GM19468 (cell line): ENCODE results near the gene ZNF669.

Experiments used
- ATAC-seq: cut with Tn5 transposase; IDR thresholded peaks from one replicate; pipeline ENCODE4 v1.9.1; 2021; ENCODE audit warnings: mild to moderate bottlenecking, moderate library complexity, moderate number of reproducible peaks; ENCODE audit not compliant: unreplicated experiment; ENCODE audit errors: extremely low read depth

Gene ZNF669

DNA sequence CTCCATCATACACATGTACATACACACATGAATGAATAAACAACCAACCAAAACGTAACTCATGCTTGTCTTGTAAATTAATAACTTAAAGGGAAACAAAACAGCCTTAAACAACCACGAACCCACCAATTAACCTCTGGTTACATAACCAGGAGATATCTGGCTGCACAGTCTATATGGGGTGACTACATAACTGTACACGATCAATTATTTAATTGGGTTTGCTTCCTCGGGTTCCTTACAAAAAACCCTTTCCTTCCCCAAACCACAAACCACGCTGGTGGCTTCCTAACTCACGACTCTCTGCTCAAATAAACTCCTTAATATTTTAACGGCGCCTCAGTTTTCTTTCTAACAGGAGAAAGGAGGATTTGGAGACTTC, 26.3 kb downstream of the ZNF669 start:
- ATAC-seq, result no peak

DNA sequence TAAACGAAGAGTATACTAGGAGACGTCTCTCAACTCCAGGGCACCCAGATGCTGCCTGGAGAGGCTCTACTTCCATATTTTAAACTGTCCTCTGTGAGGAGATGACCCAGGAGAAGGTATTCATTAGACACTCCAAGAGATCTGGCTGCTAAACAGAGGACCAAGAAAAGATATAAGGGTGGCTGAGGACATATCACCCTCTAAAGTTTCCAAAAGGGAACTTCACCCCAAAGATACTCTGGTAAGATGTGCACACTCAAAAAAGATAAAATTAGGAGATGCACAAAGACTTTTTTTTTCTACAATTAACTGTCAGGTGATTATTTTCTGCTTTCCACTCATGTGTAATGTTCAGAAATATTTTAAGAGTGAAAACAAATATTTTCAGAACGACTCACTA, 26.9 kb downstream of the ZNF669 start:
- no peak for ATAC-seq

DNA sequence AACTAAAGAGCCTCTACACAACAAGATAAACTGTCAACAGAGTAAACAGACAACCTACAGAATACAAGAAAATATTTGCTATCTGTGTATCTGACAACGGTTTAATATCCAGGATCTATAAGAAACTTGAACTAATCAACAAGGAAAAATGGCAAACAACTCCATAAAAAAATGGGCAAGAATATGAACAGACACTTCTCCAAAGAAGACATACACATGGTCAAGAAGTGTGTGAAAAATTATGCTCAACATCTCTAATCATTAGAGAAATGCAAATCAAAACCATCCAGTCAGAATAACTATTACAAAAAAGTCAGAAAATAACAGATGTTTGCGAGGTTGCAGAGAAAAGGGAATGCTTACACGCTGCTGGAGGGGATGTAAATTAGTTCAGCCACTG, 33.5 kb downstream of the ZNF669 start:
- ATAC-seq, result no peak

DNA sequence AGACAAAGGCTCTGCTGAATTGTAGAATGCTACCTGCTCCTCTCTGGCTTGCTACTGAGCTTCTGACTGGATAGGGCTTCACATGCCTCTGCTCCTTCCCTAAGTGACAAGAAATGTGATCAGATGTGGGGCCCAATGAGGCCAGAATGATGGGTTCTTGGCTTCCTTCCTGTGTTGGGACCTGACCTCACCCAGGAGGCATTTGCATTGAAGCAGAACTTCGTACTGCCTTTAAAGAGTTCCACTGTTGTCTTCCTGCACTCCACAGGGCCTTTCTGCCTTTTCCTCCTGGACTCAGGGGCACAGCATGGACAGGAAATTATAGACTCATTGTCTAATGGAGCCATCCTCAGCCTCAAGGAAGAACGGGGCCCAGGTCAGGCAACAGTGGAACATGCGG, 39.9 kb downstream of the ZNF669 start:
- no peak for ATAC-seq

DNA sequence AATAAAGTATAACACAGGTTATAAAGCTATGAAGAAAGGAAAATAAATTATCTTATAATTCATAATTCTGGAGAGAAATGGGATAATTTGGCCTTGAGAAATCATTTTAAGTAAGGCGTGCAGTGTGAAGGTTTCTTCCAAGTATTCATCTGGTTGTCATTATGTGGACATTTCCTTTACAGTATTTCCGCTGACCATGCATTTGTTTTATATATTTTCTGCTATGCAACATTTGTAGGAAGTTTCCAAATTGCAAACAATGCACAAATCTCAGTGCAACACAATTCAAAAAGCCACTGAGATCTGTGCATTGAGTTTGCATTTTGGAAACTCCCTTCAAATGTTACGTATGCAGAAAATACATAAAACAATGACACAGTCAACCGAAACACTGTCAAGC, 43.4 kb downstream of the ZNF669 start:
- ATAC-seq, result no peak

DNA sequence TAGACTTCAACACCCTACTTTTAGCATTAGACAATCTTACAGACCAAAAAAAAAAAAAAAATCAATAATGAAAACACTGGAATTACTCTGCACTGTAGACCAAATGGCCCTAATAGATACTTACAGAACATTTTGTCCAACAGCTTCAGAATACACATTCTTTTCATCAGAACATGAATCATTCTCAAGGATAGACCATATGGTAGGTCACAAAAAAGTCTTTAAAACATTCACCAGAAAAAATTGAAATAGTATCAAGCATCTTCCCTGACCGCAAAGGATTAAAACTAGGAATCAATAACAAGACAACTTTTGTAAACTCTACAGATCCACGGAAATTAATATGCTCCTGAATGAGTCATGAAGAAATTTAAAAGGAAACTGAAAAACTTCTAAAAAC, 48.1 kb downstream of the ZNF669 start:
- ATAC-seq, result no peak

DNA sequence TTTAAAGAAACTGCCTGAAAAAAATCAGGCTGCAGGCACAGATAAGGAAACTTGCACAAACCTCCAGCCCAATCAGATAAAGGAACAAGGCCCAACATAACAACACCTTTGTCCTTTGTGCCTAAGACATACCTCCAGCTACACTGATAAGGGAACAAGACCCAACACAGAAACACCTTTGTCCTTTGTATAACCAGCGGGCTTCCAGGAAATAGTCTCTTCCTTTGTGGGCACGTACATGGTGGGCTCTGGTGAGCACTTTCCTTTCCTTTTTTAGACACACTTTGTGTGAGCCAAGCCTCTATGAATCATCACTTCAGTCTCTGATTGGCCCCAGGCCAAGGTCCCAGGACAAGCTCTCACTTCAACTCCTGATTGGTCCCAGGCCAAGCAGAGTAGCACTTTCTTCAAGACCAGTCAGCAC, 49.2 kb downstream of the ZNF669 start:
- ATAC-seq, result no peak
